Neural cell (in vitro differentiated cells): ENCODE data around the gene INSIG2.

Experiments
- CTCF ChIP-seq: fragments of 450-650 bp; IDR thresholded peaks from 2 replicates; pipeline ENCODE4 v1.5.1; 2014; ENCODE audit warnings: antibody characterized with exemption, mild to moderate bottlenecking, moderate library complexity; ENCODE audit not compliant: poor library complexity, severe bottlenecking
- EP300 ChIP-seq: fragments of 450-650 bp; conservative IDR thresholded peaks from 2 replicates; pipeline ENCODE4 v1.6.1; 2014; ENCODE audit warnings: antibody characterized with exemption, mild to moderate bottlenecking, moderate library complexity; ENCODE audit not compliant: poor library complexity, severe bottlenecking
- EZH2 ChIP-seq: fragments of 200-600, 300-800 bp; shearing (Covaris generic), sonication (generic); IDR thresholded peaks from 2 replicates; pipeline ENCODE4 v1.6.1; 2014; ENCODE audit warnings: antibody characterized with exemption, low read length, borderline replicate concordance, mild to moderate bottlenecking; ENCODE audit not compliant: insufficient read depth, poor library complexity, severe bottlenecking
- MXI1 ChIP-seq: fragments of 450-650 bp; conservative IDR thresholded peaks from 2 replicates; pipeline ENCODE4 v1.6.1; 2014; ENCODE audit warnings: antibody characterized with exemption, mild to moderate bottlenecking; ENCODE audit not compliant: poor library complexity, severe bottlenecking
- RAD21 ChIP-seq: fragments of 450-650 bp; conservative IDR thresholded peaks from 2 replicates; pipeline ENCODE4 v1.6.1; 2014; ENCODE audit warnings: antibody characterized with exemption, mild to moderate bottlenecking, moderate library complexity
- REST ChIP-seq: IDR thresholded peaks from 2 replicates; pipeline ENCODE4 v1.6.1; 2012; ENCODE audit warnings: borderline replicate concordance
- SMC3 ChIP-seq: fragments of 450-650 bp; conservative IDR thresholded peaks from 2 replicates; pipeline ENCODE4 v1.6.1; 2014; ENCODE audit warnings: antibody characterized with exemption, mild to moderate bottlenecking, moderate library complexity; ENCODE audit not compliant: poor library complexity

- no peak for TF ChIP-seq EP300
- no peak for TF ChIP-seq CTCF
- no peak for TF ChIP-seq RAD21
- no peak for TF ChIP-seq SMC3
- TF ChIP-seq REST = no peak
- no peak for TF ChIP-seq EZH2
- no peak for TF ChIP-seq MXI1
Observed at GRCh38 chr2:118086024-118086633, 2.1 kb upstream of the INSIG2 start.
